ENCODE data around the gene INPP5D. TPM values are rescaled to one million over a fixed set of nuclear protein-coding genes. Genes with fewer than 3 reads are reported as not detected.

The INPP5D gene
- total and polyA plus RNA-seq, 2 of the 13 experiments (the other 11 are each of a cell fraction or from before 2014, with no cell fraction given), result 16.7 to 18.0 TPM

DNA sequence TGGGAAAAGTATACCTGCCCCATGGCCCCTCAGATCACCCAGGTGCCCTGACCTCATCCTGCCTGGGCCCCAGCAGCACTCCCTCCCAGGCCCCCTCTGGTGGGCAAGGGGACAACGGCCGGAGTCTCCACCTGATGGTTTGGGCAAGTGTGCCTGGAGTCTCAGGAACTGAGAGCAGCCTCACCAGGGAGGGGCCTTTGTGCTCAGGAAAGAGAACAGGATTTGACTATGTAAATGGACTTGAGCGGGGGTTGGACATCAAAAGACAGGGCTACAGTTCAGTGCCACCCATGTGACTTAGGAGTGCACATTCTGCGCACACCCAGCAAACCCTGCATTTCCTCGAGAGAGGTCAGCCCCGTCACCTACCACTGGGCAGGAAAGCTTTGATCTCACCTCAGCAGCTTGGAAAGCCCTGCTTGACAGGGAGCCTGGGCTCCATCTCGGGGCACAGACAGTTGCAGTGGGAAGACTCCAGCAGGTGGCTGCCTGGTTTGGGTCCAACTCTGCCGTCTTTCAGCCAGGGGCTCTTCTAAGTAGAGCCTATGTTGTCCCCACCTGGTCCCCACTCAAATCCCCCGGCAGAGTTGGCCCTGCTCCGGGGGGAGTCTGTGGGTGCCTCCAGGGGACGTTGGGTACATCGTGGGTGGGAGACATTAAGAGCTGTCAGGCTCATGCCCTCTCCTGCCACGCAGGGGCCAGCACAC is 3.3 kb downstream of the INPP5D start (continued):
- TF ChIP-seq ATF4 (CRISPR knock-in tag; IDR thresholded peaks at IDR 0.05), result no peak; a peak in 2 of 4 replicates
- peak; percentile 71 for TF ChIP-seq ZNF501 (CRISPR knock-in tag; IDR thresholded peaks at IDR 0.05)
- TF ChIP-seq ZNF710 (CRISPR knock-in tag; IDR thresholded peaks at IDR 0.05; ENCODE audit: borderline replicate concordance), result 0 out of 2 replicates have a peak, but pooled peaks have one; percentile 56
- 0 out of 2 replicates have a peak, but pooled peaks have one; percentile 39 for TF ChIP-seq MYPOP (CRISPR knock-in tag; IDR thresholded peaks at IDR 0.05)
- TF ChIP-seq ARNTL (CRISPR knock-in tag; IDR thresholded peaks at IDR 0.05), result peak; percentile 95
- peak; percentile 93; the same call in 1 of the 2 replicates for TF ChIP-seq NCOR1 (IDR thresholded peaks at IDR 0.05; ENCODE audit: borderline replicate concordance, low read length)
- TF ChIP-seq AKAP8 (CRISPR knock-in tag; IDR thresholded peaks at IDR 0.05), result peak; percentile 49; the same call in 1 of the 2 replicates
- TF ChIP-seq IKZF5 (CRISPR knock-in tag; IDR thresholded peaks at IDR 0.05), result peak; percentile 94; the same call in 1 of the 2 replicates
- TF ChIP-seq ZNF75D (CRISPR knock-in tag; IDR thresholded peaks at IDR 0.05; ENCODE audit: borderline replicate concordance), result no peak
- peak; percentile 60; the same call in 1 of the 2 replicates for TF ChIP-seq RAD51 (IDR thresholded peaks at IDR 0.05; ENCODE audit: borderline replicate concordance)
- peak; percentile 71 for TF ChIP-seq ZNF768 (CRISPR knock-in tag; IDR thresholded peaks at IDR 0.05)
- peak; percentile 95 for TF ChIP-seq SALL1 (CRISPR knock-in tag; IDR thresholded peaks at IDR 0.05)
- TF ChIP-seq ZBTB21 (CRISPR knock-in tag; IDR thresholded peaks at IDR 0.05), result peak; percentile 28; the same call in 1 of the 2 replicates
- TF ChIP-seq TCF7 (IDR thresholded peaks at IDR 0.05; ENCODE audit: low read depth), result peak; percentile 96
- TF ChIP-seq, protein P1, sequence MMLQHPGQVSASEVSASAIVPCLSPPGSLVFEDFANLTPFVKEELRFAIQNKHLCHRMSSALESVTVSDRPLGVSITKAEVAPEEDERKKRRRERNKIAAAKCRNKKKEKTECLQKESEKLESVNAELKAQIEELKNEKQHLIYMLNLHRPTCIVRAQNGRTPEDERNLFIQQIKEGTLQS (CRISPR knock-in tag; IDR thresholded peaks at IDR 0.05), result peak; percentile 48; the same call in 1 of the 2 replicates
- no peak; the same call in 1 of the 2 replicates for TF ChIP-seq MAZ (IDR thresholded peaks at IDR 0.05; ENCODE audit: borderline replicate concordance, low read depth, low read length)
- peak; percentile 82; the same call in 1 of the 2 replicates for TF ChIP-seq MAZ (CRISPR knock-in tag; IDR thresholded peaks at IDR 0.05; ENCODE audit: low read depth)
- no peak; the same call in 1 of the 2 replicates for TF ChIP-seq ZNF703 (CRISPR knock-in tag; IDR thresholded peaks at IDR 0.05; ENCODE audit: borderline replicate concordance)
- peak; percentile 81 for TF ChIP-seq ZSCAN21 (CRISPR knock-in tag; IDR thresholded peaks at IDR 0.05; ENCODE audit: borderline replicate concordance)
- TF ChIP-seq HMG20B (CRISPR knock-in tag; conservative IDR thresholded peaks at IDR 0.05), result peak; percentile 86
- TF ChIP-seq MATR3 (CRISPR knock-in tag; IDR thresholded peaks at IDR 0.05), result no peak
- no peak for TF ChIP-seq NFKB2 (CRISPR knock-in tag; IDR thresholded peaks at IDR 0.05; ENCODE audit: borderline replicate concordance)
- TF ChIP-seq GABPB1 (CRISPR knock-in tag; IDR thresholded peaks at IDR 0.05), result peak; percentile 44
- no peak; the same call in 1 of the 2 replicates for TF ChIP-seq PHF20 (CRISPR knock-in tag; IDR thresholded peaks at IDR 0.05)
- TF ChIP-seq ATM (IDR thresholded peaks at IDR 0.05; ENCODE audit: borderline replicate concordance), result no peak
